Adrenal gland (tissue), 5 donors: ENCODE data around the gene SLC9A9.
"Not testable (repeated sequence)": the region's sequence is repeated elsewhere in the genome, so short reads cannot be mapped to it uniquely, and the experiment has no call there.

Source experiments
- POLR2A ChIP-seq, 2 donors: fragments of 450-650 bp; IDR thresholded peaks; one replicate each; pipeline ENCODE4 v1.6.1; 2017; ENCODE audit warnings: antibody characterized with exemption in 2 of 2, mild to moderate bottlenecking in 2 of 2, moderate library complexity in 1 of 2
- TF ChIP-seq, protein P1 (sequence below), 6 experiments: fragments of 450-650 bp in 4 of 6; fragments of 200-600 bp in 2 of 6; sonication (generic) in 1 of 6; IDR thresholded peaks; 1 replicate in 5 of 6; 2 replicates in 1 of 6; pipeline versions ENCODE4 v1.5.1 to v1.8.0; 2016 to 2021; ENCODE audit warnings: antibody characterized with exemption in 6 of 6, mild to moderate bottlenecking in 2 of 6, moderate library complexity in 1 of 6
- donor health status: DM: no; HTN: no; CAD: no.

DNA sequence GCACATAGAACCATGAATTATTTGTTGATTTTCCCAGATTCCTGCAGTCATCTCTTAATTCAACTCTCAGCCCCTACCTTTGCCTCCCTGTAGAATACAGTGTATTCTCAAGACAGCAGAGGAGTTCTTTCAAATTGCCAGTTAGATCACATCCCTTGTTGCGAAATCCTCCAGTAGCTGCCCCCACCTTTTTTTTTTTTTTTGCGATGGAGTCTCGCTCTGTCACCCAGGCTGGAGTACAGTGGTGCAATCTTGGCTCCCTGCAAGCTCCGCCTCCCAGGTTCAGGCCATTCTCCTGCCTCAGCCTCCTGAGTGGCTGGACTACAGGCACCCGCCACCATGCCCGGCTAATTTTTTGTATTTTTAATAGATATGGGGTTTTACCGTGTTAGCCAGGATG is 417.0 kb downstream of the SLC9A9 start:
- TF ChIP-seq, protein P1, sequence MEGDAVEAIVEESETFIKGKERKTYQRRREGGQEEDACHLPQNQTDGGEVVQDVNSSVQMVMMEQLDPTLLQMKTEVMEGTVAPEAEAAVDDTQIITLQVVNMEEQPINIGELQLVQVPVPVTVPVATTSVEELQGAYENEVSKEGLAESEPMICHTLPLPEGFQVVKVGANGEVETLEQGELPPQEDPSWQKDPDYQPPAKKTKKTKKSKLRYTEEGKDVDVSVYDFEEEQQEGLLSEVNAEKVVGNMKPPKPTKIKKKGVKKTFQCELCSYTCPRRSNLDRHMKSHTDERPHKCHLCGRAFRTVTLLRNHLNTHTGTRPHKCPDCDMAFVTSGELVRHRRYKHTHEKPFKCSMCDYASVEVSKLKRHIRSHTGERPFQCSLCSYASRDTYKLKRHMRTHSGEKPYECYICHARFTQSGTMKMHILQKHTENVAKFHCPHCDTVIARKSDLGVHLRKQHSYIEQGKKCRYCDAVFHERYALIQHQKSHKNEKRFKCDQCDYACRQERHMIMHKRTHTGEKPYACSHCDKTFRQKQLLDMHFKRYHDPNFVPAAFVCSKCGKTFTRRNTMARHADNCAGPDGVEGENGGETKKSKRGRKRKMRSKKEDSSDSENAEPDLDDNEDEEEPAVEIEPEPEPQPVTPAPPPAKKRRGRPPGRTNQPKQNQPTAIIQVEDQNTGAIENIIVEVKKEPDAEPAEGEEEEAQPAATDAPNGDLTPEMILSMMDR (IDR thresholded peaks at IDR 0.05) = not testable (repeated sequence)
- TF ChIP-seq POLR2A (IDR thresholded peaks at IDR 0.05) = not testable (repeated sequence)
